Measurements from ENCODE around the gene CASZ1.

CASZ1 gene

DNA sequence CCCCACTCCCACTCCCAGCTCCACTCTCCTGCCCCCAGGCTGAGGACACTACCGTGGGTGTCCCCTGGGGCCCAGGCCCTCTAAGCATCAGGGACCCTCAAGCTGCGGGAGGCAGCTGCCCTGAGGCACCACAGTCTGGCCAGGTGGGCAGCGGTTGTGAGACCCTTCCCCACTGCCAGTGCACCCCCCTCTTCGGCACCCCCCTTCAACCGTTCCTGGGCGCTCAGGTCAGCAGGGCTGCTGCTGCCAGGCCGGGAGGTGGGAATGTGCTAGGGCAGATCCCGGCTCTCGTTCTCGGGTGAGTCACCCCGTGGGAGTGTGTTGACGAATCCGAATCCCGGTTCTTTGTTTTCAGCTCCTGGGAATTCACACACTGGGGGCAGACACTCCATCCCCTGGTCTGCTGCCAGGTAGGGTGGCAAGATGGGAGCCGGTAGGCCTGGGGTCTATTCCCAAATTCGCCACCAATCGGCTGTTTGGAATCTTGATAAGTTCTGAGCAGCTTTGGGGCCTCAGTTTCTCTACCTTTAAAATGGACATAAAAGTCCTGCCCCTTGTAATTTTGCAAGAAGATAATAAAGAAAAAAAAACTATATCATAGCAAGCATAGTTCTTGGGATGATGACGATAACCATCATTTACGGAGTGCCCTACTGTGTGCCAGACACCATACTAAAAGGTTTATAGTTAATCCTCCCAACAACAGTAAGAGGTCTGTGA is 28.5 kb upstream of the CASZ1 start:
- no peak for DNase-seq

DNA sequence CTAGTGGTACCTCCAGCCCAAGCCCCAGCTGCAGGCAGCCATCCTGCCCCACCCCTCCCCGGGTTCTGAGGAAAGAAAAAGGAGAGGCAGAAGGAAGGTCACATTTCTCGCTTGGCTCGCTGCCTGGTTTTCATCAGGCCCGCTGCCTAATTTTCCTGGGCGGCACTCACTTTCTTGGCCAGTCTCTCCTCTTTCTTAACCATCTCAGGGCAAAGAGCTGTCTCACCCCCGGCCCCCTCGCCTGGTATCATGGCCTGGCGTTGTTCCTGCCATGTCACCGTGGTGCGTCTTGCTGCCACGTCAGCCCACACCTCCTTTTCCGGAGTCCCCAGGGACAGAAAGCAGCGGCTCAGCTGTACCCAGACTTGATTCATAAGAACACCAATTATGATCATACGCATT is 26.6 kb upstream of the CASZ1 start:
- DNase-seq, result no peak

DNA sequence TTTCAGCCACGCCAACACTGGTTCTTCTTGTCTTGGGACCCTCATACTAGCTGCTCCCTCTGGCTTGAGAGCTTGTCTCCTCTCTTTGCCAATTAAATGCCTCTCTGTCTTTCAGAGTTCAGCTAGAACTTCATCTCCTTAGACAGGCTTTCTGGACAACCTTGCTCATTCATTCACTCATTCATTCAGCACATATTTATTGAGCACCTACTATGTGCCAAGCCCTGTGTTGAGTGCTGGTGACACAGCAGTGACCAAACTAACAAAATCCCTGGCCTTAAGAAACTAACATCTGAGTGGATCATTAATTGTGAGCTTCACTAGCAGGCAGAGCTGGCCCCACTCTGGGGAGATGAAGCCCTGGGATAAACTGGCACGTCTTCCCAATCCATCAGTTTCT is 24.9 kb upstream of the CASZ1 start:
- no peak for DNase-seq

DNA sequence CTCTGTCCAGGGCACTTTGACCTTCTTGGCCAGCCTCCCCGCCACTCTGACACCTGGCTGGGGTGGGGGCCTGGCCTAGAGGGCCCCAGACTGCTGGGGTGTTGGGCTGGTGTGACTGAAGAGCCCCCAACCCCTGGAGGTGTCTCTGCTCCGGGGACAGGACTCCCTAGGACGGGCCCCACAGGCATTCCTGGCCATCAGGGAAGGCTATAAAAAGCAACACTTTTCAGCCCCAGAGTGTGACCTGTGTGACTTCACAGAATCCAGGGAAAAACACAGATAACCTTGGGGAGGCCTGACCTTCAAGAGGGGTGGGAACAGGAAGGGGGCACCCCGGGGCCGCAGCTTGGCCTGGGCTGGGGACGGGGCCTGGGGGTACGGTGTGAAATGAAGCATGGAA is 24.0 kb upstream of the CASZ1 start:
- no peak for DNase-seq

DNA sequence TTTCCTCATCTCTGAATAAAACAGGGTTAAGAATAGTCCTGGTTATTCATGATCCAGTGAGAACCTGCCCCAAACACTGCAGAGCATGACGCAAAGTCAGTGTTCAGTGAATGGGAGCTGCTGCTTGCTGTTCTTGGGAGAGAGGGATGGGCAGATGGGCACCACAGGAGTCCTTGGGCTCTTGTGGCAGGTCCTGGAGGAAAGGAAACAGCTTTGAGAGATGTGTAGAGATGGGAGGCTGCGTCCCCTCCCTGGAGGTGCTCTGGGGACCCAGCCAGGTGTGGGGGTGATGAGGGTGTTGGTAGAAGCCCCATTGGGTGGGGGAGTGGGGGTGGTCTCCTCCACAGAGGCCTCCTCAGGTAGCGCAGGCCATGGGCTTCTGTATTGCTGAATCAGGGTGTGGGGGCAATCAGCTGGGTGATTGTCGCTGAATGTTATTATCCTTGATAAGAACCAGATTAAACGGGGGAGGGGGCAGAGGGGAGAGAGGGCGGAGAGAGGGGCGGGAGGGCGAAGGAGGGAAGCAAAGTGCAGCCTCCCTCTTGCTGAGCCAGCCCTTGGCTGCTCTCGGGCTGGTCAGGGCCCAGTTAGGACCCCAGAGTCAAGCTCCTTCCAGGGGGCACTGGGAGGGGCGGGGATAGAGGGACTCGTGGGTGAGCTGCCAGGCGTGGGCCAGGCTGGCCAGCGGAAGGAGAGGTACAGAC is 22.9 kb upstream of the CASZ1 start:
- no peak for DNase-seq

DNA sequence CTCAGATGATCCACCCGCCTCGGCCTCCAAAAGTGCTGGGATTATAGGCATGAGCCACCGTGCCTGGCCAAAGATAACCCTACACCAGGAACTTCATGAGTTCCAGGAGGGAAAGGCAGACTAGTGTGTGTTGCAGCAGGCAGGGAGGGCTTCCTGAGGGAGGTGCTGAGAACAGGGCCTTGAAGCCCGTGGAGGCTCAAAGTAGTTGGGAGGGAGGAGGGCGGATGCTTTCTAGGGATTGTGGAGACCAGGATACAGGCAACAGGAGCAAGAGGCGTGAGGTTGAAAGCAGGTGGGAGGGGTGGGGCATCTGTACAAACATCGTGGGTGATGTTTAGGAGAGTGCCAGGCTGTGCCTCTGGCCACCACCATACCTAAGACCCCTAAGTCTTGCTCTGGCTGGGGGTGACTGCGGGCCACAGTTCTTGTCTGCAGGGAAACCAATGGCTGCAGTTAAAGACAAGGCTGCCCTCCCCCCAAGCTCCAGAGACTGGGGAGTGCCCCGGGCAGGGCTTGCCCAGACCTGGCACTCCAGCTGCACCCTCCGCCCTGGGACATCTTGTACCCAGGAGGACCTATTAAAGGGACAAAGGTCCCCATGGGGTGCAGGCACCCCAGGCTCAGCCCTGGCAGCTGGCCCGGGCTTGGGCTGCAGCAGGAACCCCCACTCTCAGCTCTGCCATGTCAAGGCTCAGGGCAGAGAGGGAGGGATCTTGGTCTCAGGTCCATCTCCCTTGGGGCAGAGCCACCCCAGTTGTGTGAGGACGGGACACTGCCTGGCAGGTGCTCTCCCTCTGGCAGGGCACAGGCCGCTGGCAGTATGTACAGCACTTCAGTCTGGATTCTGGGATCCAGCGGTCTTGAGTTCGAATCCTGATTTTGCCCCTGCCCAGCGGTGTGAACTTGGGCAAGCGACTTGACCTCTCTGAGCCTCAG is 22.1 kb upstream of the CASZ1 start:
- DNase-seq, result no peak

DNA sequence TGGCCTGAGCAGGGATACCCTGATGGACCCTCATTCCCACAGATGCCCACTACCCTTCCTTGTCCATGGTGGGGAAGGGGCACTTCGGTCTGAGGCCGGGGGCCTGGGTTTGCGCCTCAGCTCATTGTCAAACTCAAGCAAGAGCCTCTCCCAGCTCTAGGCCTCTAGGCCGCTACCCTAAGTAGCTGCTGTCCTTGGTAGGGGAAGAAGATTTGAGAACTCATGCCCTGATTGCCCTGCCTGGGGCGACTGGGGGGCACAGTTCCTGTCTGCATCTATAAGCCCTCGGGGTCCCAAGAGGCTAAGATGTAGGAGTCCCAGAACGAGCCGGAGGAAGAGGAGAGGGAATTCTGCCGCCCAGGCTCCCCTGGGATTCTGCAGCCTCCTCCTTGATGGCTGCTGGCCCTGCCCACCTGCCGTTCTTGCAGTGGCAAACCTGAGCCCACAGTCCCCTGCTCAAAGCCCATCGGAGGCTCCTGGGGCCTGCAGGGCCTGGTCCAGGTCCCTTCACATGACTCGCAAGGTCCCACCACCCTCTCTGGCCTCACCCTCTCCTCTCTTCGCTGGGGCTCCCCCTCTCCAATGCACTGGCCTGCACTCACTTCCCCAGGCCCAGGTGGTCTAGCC is 20.4 kb upstream of the CASZ1 start:
- no peak for DNase-seq

DNA sequence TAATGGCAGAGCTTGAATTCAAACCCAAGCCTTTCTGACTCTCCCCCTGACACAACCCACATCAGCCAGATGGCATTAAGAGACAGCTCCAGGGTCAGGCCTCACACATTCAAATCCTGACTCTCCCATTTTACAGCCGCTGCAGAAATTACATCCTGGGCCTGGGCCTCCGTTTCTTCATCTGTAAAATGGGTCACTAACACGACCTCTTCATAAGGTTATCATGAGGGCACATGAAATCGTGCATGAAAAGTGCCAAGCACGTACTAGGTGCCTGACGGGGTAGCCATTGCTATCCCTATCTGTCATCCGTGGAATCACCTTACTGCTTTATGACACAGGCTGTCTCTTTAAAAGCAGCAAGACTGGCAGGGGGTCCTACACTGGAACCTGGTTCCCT is 19.8 kb upstream of the CASZ1 start:
- DNase-seq, result no peak

DNA sequence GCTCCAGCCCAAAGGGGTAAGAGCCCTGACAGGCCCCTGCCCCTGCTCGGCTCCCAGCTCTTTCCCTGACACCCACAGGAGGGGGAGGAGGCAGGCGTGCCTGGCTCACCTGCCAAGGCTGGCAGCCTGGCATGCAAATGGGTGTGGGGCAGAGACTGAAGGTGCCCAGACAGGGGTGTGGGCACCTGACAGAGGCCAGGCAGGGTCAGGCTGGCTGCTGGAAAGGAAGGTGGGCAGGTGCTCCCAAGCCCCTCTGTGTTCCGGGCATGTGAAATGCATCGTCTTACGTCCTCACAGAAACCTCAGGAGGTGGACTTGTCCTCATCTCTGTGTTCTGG is 19.4 kb upstream of the CASZ1 start:
- DNase-seq, result no peak

DNA sequence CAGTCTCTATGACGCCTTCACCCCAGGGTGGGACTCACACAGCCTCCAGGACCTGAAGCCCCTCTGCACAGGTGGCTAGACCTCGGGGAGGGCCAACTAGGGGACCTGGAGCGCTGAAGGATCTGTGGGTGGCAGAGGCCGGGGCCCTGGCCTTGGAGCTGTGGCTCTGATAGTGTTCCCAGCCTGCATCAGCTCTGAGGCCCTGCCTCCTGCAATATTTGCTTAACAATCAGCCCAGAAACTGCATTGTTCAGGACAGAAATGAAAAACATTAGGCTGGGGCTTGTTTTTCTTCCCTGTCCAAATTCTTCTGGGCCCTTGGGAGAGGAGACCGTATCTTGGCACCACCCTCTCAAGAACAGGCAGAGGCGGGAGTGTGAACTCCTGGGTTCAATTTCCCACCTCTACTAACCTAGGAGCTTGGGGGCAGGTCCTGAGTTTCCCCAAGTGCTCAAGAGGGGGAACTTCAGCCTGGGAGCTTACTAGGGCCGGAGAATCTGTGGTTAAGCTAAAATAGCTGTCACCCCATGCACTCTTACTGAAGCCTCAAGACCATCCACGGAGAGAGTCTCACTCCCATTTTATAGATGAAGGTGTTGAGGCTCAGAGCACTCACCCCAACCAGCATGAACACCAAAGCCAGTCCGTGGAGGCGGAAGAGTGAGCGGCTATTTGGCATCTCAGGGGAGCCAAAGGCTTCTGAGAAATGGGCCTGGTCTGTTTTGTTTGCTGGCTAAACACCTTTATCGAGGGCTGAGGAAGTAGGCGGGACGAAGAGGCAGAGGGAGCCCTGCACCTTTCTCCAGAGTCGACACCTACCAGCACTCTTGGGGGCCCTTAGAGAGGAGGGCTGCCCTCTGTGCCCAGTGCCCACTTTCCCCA is 18.8 kb upstream of the CASZ1 start:
- no peak for DNase-seq

DNA sequence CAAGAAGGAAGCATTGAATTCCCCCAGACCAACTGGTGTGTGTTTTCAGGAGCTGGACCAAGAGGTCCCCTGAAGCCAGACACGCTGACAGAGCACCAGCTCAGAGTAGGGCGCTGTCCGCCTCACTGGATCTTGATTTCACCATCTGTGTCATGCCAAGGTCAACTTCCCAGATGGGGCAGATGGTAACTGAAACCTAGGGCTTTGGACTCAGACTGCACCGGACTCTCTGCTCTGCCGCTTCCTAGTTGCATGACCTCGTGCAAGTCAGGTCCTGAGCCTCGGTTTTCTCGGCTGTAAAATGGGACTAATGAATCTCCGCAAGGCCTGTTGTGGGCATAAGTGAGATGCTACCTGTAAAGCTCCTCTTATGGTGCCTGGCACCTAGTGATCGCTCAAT is 17.9 kb upstream of the CASZ1 start:
- peak; percentile 69 for DNase-seq

DNA sequence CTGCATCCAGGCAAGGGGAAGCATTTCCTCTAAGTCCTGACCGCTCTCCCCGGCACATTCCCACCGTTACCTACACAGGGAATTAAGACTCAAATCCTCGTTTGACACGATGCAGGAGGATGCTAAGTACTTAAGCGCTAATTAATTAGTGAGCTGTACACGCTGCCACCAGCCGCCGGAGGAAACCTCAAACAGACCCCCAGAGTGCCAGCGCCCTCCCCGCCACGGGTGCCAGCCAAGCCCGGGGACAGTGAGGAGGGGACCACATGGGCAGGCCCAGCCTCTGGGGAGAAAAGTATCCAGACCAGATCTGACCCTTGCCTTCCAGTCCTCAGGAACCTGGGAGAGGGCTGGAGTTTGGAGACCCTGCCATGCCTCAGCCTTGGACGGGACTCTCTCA is 17.4 kb upstream of the CASZ1 start:
- DNase-seq, result no peak

DNA sequence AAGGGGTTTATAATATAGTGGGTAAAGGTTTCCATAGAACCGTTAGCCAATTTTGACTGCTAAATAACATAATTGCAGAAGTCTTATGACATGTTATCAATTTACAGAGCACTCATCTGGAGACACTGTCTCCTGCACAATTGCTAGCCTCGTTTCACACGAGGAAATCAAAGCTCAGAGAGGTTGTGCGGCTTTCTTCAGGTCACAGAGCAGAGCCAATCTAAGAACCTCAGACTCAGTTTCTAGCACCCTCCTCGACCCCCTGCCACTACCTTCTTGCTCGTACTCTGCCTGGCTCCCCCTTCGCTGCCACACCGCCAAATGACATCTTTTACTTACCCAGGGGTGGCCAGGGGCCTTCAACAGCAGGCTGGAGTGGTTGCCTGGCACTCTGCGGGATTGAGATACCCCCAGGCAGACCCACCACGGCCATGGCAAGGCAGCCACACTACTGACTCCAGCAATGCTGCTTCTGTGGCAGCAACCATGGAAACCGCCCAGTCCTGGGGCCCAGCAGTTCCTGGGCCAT is 16.0 kb upstream of the CASZ1 start:
- no peak for DNase-seq

DNA sequence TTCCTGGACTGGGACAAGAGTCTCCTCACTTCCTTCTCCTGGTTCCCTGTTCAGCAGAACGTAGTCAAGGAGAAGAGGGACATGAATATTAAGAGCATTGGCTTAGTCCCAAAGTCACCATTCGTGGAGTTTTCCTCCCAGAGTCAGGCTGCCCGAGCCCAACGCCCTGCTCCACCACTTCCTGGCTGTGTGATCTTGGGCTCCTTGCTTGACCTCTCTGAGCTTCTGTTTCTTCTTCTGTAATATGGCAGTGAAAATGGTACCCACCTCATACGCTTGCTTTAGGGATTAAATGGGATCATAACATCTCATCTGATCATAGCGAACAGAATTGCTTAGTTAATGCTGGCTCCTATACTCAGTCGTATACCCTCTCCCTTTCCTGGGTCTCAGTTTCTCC is 12.0 kb upstream of the CASZ1 start:
- DNase-seq, result no peak

DNA sequence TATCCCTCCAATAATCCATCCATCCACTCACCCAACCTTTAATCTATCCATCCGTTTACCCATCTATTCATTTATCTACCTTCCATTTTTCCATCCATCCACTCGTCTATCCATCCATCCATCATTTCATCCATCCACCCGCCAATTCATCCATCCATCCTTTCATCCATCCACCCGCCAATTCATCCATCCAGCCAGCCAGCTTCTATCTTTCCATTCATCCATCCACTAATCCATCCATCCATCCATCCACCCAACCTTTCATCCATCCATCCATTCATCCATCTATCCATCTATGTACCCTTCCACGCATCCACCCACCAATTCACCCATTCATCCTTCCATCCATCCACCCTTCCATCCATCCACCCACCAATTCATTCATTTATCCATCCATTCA is 10.5 kb upstream of the CASZ1 start:
- no peak for DNase-seq

DNA sequence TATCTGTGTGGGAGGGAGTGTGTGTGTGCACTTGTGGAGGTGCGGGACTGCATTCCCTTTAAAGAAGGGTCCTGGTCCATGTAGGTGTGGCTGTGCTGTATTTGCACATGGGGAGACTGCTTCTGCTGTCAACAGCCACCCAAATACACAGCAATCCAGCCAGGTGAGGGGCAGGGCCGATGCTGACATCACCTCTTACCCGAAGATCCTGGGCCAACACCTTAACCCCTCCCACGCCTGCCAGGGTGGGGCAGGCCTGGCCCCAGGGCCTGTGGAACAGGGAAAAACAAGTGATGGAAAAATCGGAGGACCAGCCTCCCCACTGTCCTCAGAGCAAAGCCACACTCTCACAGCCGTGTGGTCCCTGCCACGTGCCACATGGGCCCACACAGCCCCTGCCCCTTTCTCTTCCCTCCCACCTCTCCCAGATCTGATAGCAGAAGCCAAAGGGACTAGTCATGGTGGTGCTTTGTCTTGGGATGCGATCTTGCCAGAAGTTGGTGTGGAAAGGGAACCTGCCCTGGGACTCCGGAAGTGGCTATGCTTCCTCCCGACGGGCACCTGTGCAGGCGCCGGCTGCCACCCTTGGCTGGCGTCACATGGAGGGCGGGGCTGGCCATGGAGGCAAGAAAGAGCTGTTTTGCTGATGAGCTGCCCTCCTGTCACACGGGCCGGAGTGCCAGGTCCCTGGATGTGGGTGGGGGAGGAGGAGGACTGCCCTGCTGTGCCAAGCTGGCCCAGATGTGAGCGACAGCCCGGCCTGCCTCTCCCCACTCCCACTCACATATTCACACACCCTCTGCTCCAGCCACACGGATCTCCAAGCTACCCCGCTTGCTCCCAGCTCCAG is 7.8 kb upstream of the CASZ1 start:
- no peak for DNase-seq

DNA sequence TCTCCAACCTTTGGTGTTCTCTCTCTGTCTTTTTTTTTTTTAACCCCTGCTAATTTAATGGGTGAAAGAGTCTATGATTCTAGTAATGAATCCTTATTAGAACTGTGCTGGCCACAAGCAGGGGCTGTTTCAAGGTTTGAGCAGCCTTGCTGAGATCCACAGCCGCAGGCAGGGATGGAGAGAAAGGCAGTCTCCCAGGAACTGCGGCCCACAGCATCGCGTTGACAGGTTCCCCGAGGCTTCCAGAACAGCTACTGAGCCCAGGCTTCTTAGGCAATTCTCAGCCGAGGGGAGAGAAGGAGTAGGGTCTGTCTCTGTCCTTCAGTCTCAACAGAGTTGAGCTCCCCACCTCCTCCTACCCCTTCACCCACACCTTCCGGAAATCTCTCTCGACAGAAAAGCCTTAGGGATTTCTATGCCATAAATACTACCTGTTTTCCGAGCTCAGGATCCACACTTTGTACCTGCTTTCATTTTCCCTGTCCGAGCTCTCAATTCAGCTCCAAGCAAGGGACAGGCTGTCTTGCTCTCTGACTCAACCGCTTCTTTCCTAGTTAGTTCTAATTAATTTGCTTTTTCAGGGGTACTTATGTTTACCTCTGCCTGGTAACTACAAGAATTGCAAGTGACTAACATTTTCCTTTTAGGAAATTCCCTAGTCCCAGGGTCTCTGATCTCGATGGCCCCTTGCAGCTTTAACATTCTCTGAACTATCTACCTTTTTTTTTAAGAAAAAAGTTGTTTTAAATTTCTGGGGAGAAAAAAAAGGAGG is 6.7 kb upstream of the CASZ1 start:
- DNase-seq, result no peak

DNA sequence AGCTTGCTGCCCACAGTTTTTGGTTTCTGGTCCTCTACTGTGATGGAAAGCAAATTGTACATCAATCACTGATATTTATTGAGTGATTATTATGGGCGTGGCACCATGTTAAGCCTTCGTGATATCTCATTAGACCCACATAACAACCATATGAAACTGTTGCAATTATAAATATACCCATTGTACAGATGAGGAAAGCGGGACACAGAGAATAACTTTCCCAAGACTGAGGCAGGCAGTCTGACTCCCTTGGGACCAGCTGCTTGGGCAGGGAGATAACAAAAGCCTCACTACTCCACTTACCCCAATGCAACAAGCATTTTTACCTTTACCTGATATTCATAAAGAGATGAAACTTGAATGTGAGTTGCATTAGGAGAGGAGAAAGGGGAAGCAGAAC is 4.3 kb upstream of the CASZ1 start:
- no peak for DNase-seq

DNA sequence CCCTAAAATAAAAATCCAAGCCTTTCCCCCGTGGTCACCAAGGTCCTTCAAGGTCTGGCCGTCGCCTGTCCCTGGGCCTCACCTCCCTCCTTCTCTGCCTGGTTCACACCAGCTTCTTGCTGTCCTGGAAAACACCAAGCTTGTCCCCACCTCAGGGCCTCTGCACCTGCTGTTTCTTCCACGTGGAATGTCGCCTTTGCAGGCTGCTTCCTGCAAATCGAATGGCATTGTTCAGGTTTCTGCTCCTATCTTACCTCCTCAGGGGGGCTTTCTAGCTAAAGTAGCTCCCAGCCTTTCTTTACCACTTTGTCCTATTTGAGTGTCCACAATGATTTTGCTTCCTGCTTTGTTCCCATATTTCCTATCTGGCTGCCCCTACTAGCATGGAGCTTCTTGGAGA is 3.3 kb upstream of the CASZ1 start:
- DNase-seq, result no peak

DNA sequence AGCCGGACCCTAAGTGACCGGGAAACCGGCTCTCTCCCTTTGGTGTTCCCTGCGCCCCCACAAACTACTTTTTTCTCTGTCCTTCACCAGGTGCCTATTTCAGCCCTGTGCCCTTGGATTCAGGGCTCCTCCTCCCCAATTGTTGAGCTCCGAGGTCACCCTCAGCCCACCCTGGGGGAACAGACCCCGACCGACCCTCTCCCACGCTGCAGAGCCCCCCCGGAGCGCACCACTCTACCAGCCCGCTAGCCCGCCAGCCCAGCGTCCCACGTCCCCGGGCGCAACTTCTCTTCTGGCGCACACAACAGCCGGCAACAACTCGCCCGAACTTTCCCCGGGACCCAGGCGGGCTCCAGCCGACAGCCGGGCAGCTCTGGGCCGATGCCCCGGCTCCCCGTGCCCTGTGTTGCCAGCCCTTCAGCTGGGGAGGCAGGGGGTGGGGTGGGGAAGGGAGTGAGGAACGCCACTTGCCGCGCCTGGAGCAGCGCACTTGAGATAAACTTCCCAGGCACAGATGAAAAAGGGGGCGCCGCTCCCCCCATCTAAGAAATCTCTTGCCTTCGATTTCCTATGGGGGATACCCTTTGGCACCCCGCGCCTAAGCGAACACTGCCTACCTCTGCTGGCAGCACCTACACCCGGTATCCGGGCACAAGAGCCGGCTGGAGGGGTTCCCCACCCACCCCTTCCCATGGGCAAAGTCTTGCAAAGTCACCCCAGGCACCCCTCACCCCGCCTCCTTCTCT is 997 bp downstream of the CASZ1 start:
- no peak for DNase-seq

Data from MV-4-11 (cell line).